ENCODE measurements around the gene CDK4. TPM values are rescaled to one million over a fixed set of nuclear protein-coding genes. Genes with fewer than 3 reads are reported as not detected.

The CDK4 gene
- total RNA-seq, 4 donors from 2014 or later: 38.5 to 77.4 (median 54.6) TPM

DNA sequence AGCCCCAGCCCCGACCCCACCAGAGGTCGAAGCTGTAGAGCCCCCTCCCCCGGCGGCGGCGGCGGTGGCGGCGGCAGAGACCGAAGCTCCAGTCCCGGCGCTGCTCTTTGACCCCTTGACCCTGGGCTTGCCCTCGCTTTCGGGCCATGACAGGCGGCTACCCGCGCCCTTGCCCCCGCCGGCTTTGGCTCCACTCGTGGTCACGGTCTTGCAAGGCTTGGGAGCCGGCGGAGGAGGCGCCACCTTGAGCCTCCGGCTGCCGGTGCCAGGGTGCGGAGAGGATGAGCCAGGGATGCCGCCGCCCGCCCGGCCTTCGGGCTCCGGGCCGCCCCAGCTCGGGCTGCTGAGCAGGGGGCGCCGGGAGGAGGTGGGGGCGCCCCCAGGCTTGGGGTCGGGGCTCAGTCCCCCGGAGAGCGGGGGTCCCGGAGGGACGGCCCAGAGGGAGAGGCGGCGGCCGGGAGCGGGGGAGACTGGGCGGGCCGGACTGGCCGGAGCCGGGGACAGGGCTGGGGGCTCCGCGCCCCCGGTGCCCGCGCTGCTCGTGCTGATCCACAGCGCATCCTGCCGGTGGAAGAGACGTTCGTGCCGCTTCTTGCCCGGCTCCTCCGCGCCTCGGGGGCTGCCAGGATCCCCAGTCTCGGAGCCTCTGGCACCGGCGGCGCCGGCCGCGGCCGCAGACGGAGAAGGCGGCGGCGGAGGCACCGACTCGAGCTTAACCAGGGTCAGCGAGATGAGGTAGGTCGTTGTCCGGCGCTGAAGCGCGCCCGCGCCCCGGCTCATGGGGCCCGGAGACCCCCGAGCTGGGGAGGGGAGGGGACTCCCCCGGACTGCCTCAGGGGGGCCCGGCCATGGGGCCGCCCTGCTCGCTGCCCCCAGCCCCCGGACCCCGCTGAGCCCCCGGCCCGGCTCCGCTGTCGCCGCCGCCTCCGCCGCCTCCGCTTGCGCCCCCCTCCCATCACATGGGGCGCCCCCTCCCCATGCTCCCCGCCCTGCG lies 14.3 kb downstream of the CDK4 start:
- 27 to 31% methylated on average over 26 to 32 of the region's 110 CpGs for WGBS, 2 donors
- DNase-seq (ENCODE audit: low spot score in 2 of 2): no peak
- no peak overlapping the region for H3K4me3 ChIP-seq (ENCODE audit: low read depth, poor library complexity, severe bottlenecking)
- TF ChIP-seq CTCF (IDR thresholded peaks at IDR 0.05) (no peak), POLR2A (IDR thresholded peaks at IDR 0.05) (no peak)
- intact Hi-C loops (cut with DNase I; ENCODE audit: low total_unique reads): no loop called here

- DNase-seq (ENCODE audit: low spot score in 2 of 2): no peak
- no peak overlapping the region for H3K4me3 ChIP-seq (ENCODE audit: low read depth, poor library complexity, severe bottlenecking)
- TF ChIP-seq CTCF (IDR thresholded peaks at IDR 0.05) (no peak), POLR2A (IDR thresholded peaks at IDR 0.05) (no peak)
- WGBS, 2 donors: 9 to 22% methylated on average over 28 to 29 of the region's 31 CpGs
- intact Hi-C loops (cut with DNase I; ENCODE audit: low total_unique reads): no loop called here
Measured at GRCh38 chr12:57736741-57737466, 15.2 kb downstream of the CDK4 start.

DNA sequence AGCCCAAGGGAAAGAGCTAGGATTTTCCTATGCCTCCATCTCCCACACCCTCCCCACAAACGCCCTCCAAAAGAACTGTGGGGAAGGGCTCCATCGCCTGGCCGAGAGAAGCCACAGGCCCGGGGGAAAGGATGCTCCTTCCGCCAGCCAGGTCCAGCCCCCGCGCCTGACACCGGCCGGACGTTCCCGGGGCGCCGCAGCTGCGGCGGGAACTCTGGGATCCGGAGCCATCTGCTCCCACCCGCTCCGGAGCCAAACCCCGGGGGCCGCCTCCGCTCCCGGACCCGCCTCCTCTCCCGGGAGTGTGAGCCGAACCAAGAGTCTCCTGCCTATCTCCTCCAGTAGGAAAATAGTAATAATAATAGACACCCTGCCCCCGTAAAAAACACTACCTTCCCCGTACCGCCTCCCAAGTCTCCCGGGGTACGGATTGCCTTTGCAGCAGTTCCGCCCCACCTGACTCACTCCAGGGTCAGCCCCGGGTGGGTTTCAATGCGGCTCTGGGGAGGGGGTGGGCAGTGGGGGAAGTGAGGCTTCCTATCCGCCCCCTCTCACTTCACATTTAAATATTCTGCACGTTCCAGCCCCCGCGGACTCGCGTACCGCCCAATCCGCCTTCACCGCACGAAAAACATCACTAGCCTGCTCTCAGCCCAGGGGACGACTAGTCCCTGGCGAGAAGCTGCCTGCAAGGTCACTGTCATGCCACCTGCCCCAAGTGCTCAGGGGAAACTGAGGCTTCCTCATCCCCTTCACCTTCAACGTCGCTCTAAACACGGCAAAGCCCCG lies 16.0 kb downstream of the CDK4 start:
- intact Hi-C loops (cut with DNase I; ENCODE audit: low total_unique reads): no loop called here
- TF ChIP-seq POLR2A (IDR thresholded peaks at IDR 0.05): no peak
- TF ChIP-seq CTCF (IDR thresholded peaks at IDR 0.05): no peak
- H3K4me3 ChIP-seq (ENCODE audit: low read depth, poor library complexity, severe bottlenecking): no peak overlapping the region
- no peak for DNase-seq (ENCODE audit: low spot score in 2 of 2)
- WGBS, 2 donors: 15 to 23% methylated on average over 45 to 46 of the region's 49 CpGs

DNA sequence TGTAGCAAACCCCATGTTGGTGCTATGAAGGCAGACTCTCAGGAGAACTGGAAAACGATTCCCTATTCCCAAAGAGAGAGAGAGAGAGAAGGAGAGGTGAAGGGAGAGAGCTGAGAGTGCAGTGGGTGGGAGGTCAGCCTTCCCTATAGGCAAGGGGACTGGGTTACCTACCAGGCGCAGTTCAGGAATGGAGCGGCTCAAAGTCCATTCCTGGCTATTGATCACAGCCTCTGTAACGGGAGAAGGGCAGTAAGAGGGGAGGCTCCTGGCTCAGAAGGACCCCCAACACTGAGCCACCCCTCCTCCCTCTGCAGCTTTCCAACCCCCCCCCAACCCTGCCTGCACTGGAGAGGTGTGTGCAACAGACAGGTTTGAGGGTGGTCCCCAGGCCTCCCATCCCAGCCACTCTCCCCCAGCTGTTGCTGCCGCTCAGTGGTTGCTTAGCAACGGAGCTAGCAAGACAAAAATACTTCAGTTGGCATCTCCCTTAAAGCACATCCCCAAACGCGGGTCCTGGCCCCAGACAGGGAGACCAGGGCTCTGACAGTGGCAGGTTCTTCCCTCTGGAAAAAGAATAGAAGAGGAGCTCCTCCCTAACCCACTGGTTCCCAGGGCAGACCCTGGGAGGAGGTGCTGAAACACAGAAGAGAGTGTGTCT lies 16.8 kb downstream of the CDK4 start:
- TF ChIP-seq CTCF (IDR thresholded peaks at IDR 0.05): no peak
- TF ChIP-seq POLR2A (IDR thresholded peaks at IDR 0.05): no peak
- no peak for DNase-seq (ENCODE audit: low spot score in 2 of 2)
- intact Hi-C loops (cut with DNase I; ENCODE audit: low total_unique reads): no loop called here
- 31 to 37% methylated on average over 8 of the region's 8 CpGs for WGBS, 2 donors
- H3K4me3 ChIP-seq (ENCODE audit: low read depth, poor library complexity, severe bottlenecking): no peak overlapping the region

DNA sequence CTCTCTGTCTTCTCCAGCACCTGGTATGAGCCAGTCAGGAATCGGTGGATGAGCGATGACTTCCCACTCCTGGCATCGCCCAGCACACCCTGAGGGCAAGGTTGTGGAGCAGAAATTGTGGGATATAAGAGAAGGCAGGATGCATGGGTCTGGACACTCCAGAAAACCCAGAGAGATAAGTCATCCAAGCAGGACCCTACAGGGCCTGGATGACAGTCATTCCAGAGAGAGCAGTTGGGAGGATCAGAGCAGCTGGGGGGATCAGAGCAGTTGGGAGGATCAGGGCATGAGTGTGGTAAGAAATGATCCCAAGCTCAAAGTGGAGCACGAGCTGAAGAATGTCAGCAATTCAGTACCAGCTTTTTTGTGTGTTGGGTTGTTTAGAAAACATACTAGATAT lies 17.5 kb downstream of the CDK4 start:
- H3K4me3 ChIP-seq (ENCODE audit: low read depth, poor library complexity, severe bottlenecking): no peak overlapping the region
- intact Hi-C loops (cut with DNase I; ENCODE audit: low total_unique reads): no loop called here
- 71 to 74% methylated on average over 4 of the region's 4 CpGs for WGBS, 2 donors
- DNase-seq (ENCODE audit: low spot score in 2 of 2): no peak
- TF ChIP-seq POLR2A (IDR thresholded peaks at IDR 0.05): no peak
- no peak for TF ChIP-seq CTCF (IDR thresholded peaks at IDR 0.05)

Data from lower leg skin (tissue), 4 donors.